HG02885 (cell line): ENCODE data around the gene UMODL1.

Experiments used
- ATAC-seq: cut with Tn5 transposase; IDR thresholded peaks from one replicate; pipeline ENCODE4 v1.9.1; 2021; ENCODE audit warnings: mild to moderate bottlenecking; ENCODE audit not compliant: unreplicated experiment, poor library complexity

UMODL1 gene

GRCh38 chr21:42095581-42095980 lies 24.5 kb downstream of the UMODL1 start:
- ATAC-seq, result no peak

- no peak for ATAC-seq
Measured at GRCh38 chr21:42096566-42096965, 25.4 kb downstream of the UMODL1 start.

- ATAC-seq, result no peak
Measured at GRCh38 chr21:42097274-42097673, 26.2 kb downstream of the UMODL1 start.

- no peak for ATAC-seq
Measured at GRCh38 chr21:42097860-42098454, 26.8 kb downstream of the UMODL1 start.

GRCh38 chr21:42098957-42099505 lies 27.9 kb downstream of the UMODL1 start:
- ATAC-seq, result no peak

GRCh38 chr21:42101246-42101645 lies 30.1 kb downstream of the UMODL1 start:
- no peak for ATAC-seq

GRCh38 chr21:42102076-42102475 lies 31.0 kb downstream of the UMODL1 start:
- no peak for ATAC-seq

- no peak for ATAC-seq
Measured at GRCh38 chr21:42102526-42102925, 31.4 kb downstream of the UMODL1 start.

- ATAC-seq, result no peak
Measured at GRCh38 chr21:42102991-42103390, 31.9 kb downstream of the UMODL1 start.

- no peak for ATAC-seq
Measured at GRCh38 chr21:42103843-42104242, 32.7 kb downstream of the UMODL1 start.

GRCh38 chr21:42105476-42106315 lies 34.6 kb downstream of the UMODL1 start:
- ATAC-seq, result no peak

- no peak for ATAC-seq
Measured at GRCh38 chr21:42106425-42106824, 35.3 kb downstream of the UMODL1 start.

GRCh38 chr21:42107177-42107880 lies 36.2 kb downstream of the UMODL1 start:
- ATAC-seq, result no peak

- peak; percentile 76 for ATAC-seq
Measured at GRCh38 chr21:42107881-42108553, 36.9 kb downstream of the UMODL1 start.

- no peak for ATAC-seq
Measured at GRCh38 chr21:42108554-42109340, 37.6 kb downstream of the UMODL1 start.

GRCh38 chr21:42109473-42109872 lies 38.4 kb downstream of the UMODL1 start:
- ATAC-seq, result no peak

- ATAC-seq, result no peak
Measured at GRCh38 chr21:42109873-42110525, 38.9 kb downstream of the UMODL1 start.

- ATAC-seq, result no peak
Measured at GRCh38 chr21:42110691-42111469, 39.8 kb downstream of the UMODL1 start.

- no peak for ATAC-seq
Measured at GRCh38 chr21:42111470-42111743, 40.3 kb downstream of the UMODL1 start.
